Upper lobe of left lung (tissue), 4 donors: ENCODE data around the gene MSMO1.

Experiments
- CTCF ChIP-seq, 6 experiments: fragments of 450-650 bp in 4 of 6; fragments of 200-600 bp in 2 of 6; sonication (generic) in 2 of 6; IDR thresholded peaks; one replicate each; pipeline ENCODE4 v1.5.1; 2016 to 2019; ENCODE audit warnings: antibody characterized with exemption in 6 of 6
- EP300 ChIP-seq, 4 donors: sonication (generic); formaldehyde crosslinking; IDR thresholded peaks; one replicate each; pipeline ENCODE4 v1.5.1; 2017; ENCODE audit warnings: antibody characterized with exemption in 4 of 4, control low read depth in 2 of 4
- POLR2A ChIP-seq, 4 donors: fragments of 450-650 bp; IDR thresholded peaks; one replicate each; pipeline ENCODE4 v1.5.1; 2016 to 2017; ENCODE audit warnings: antibody characterized with exemption in 4 of 4, mild to moderate bottlenecking in 2 of 4
- POLR2AphosphoS5 ChIP-seq, 2 donors: sonication (generic); formaldehyde crosslinking; IDR thresholded peaks; one replicate each; pipeline ENCODE4 v1.5.1; 2017; ENCODE audit warnings: antibody characterized with exemption in 2 of 2

GRCh38 chr4:165384598-165384997 is 57.1 kb downstream of the MSMO1 start:
- TF ChIP-seq CTCF (IDR thresholded peaks at IDR 0.05) (no peak), EP300 (IDR thresholded peaks at IDR 0.05) (no peak), POLR2AphosphoS5 (IDR thresholded peaks at IDR 0.05) (no peak), POLR2A (IDR thresholded peaks at IDR 0.05) (no peak)
